HG03439 (cell line): Measurements from ENCODE around the gene NFIA.
"Not testable (repeated sequence)": the region's sequence is repeated elsewhere in the genome, so short reads cannot be mapped to it uniquely, and the experiment has no call there.

Experiments used
- ATAC-seq: cut with Tn5 transposase; IDR thresholded peaks from one replicate; pipeline ENCODE4 v1.9.1; 2021; ENCODE audit warnings: mild to moderate bottlenecking, moderate library complexity; ENCODE audit not compliant: unreplicated experiment

NFIA gene

DNA sequence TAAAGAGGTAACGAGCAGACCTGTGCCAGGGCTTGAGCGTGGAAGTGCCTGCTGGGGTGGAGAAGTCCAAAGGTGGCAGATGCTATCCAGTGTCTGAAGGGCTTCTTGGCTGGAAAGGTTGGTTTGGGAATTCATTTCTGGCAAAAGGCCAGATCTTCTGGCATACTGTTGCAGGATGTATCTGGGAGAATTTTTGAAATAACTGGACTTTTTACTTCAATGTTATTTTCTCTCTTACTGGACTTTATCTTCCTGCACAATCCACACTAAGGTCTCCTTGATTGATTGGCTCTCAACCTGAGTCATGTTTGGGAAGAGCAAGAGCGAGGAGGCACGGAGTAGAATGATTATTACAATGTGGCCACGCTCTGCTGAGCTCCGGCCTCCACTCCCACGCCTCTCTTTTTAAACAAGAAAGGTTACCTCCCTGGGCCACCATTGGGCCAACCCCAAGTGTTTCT lies 364.2 kb downstream of the NFIA start:
- no peak for ATAC-seq

DNA sequence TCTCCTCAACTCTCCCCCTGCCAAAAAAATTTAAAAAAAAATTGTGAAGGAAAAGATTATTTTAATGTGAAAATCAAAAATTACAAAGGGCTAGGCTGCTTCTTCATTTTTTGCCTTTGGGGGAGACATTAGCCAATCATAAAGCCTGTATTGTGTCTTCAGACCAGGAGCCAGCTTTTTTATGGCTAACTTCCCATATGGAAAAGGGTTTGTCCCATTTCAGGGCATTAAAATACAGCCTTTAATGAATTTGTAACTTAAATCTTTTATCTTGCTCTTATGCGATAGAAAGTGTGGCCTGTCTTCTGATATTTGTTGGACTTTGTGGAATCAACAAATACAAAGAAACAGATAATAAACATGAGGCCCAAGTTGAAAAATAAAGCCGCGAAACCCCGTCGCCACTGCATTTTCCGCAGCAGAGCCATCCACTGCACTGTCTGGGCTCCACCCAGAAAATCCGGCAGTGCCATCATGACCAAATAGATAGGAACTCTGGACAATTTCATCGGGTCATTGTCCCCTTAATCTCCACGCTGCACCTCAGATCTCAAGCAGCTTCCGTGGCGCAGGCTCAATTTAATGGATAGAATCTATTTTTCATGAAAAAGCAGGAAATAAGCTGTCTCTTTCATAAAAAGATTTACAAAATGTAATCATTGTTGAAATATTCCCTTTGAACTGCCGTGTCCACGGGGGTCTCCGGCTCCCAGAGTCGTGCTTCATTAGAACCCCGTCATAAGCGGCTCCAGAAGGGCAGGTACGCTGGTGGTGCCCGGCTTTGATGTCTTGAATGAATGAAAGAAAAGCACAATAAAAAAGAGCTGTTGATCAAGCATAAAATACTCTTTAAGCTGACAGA lies 365.0 kb downstream of the NFIA start:
- ATAC-seq: no peak

DNA sequence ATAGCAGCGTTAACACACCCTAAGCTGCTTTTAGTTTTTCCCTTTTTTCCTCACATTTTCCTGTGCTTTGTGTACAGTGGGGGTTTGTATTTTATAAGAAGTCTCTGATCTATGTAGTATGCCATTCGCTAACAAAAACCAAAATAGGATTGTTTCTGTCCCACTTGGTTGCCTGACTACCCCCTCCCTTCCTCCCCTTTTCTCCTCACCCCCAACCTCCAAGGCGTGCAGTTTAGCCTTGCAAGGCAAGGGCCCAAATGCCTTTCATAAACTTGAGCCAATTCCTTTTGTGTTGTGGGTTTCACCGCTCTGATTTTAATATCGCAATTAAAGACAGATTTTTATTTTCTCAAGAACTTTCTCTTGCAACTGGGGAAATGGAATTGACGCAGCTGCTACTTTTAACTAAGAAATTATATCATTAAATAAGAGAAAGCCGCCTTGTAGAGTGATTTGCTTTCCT lies 365.6 kb downstream of the NFIA start:
- ATAC-seq: no peak

DNA sequence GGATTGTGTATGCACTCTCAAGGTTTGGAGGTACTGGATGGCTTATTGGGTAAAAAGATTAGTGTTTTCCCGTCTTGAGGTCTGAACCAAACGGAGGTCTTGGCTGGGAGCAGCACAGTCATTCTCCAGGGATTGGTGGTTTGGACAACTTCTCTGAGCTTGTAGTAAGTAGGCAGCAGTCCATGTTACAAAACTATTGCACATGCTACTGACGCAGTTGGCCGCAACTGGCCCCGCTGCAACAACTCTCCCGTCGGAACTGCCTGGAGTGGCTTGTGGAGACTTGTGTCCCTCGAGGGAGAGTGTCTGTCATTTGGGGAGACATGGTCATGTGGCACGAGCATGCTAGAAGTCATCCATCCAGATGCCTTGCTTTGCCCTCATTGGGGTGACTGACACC lies 366.6 kb downstream of the NFIA start:
- no peak for ATAC-seq

DNA sequence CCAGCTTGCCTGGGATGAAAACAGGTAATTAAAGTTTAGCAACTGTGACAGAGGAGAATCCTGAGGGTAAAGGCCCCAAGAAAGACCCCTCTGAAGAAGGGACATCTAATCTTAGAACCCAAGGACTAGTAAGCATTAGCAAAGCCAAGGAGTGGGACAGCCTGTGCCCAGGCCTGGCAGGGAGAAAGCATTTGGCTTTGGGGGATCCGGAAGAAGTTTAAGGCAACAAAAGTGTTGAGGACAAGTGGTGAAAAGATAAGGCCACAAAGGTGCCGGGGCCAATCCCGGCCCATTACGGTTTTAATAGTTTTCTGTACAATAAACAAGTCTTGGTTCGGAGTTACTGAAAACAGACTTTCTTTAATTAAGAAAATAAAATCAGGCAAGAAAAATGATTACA lies 367.0 kb downstream of the NFIA start:
- ATAC-seq: no peak

DNA sequence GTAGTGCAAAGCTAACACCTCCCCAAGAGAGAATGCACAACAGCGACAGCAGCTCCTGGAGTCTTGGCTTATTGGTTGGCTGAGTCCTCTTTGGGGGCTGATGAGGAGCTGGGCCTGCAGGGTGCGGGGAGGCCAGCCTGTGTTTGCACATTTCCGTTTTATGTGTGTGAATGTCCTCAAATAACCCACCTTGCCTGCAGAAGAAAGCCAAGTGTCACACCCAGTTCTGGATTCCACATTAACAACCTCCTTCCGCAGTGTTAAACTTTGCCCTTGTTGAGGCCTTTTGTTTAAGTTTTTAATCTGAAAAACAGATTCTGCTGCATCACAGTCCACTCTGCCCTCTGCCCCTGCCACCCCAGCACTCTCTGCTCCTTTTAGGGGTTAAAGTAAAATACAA lies 368.1 kb downstream of the NFIA start:
- no peak for ATAC-seq

DNA sequence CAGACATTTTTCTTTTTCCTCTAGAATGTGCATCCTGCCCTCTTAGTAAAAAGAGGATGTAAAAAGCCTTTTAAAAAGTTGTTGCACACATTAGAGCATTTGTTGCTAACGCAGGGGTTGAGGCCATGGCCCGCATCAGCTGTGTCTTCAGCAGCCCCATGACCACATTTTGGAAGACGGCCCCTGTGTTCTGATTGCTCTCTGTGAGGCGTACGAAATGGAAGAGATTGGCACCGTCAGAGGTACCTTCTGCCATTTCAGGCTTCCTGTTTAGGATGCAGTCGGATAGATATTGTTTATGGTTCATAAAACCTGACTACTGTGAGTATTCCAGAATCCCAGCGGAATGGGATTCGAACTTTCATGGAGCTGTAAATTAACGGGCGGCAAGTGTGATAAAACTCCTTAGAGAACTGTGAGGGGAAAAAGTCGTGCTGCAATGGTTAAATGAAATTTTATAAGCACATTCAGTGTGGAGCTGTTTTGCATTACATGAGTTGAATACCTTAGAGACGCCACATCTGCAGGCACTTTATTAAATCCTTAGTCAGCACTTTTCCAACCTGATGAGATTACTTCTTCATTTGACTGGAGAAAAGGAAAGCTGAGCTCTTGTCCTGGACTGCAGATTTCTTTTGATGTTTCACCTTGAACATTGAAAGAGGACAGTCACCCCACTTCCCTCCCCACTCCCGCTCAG lies 368.7 kb downstream of the NFIA start:
- no peak for ATAC-seq

DNA sequence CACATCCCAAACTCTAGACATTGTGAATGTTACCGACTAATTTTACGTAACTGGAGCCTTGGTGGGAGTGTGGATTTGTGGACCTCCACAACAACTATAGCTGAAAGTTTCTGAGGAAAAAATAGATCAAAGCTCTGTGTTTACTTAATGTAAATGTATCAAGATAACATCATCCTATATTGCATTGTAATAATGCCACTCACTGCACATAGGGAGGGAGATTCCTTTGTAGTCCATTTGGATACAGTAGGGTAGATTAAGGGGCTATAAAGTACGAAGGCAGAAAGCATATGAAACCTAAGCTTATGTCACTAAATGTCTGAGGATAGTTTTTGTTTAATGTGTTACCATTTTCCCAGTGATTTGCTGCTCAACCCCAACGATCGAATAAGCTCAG lies 369.2 kb downstream of the NFIA start:
- no peak for ATAC-seq

DNA sequence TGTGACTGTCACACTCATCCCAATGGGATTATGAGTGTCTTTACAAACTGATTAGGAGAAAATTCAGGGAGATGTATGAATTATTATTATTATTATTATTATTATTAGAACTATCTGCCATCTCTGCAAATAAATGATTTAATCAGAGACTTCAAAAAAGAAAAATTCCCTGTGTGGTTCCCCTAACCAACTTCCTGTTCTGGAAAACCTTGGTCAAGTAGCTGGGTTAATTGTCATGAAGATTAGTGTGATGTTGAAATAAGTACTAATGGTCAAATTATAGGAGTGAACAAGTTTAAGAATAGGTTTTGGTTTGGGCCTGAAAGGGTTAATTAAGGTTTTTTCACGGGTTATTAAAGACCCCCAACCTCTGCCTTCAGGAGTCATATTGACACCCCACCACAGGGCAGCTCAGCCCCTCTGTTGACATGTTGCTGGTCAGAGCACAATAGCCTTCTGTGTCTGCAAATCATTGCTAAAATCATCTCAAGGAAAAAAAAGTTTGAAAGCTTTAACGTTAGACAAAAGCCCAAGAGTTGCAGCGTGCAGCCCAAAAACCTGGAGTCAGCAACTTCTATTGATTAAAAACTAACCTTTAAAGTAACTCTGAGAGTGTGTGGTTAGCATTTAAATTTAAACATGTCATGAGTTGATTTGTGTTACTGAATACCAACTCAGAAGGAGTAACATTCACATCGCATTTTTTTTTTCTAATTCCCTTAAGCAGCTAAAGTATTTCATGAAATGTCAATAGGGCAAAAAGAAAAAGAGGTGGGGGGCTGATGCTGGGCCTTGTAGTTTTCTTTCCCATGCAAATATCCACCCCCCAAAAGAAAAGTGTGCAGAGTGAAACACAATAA lies 370.0 kb downstream of the NFIA start:
- no peak for ATAC-seq

DNA sequence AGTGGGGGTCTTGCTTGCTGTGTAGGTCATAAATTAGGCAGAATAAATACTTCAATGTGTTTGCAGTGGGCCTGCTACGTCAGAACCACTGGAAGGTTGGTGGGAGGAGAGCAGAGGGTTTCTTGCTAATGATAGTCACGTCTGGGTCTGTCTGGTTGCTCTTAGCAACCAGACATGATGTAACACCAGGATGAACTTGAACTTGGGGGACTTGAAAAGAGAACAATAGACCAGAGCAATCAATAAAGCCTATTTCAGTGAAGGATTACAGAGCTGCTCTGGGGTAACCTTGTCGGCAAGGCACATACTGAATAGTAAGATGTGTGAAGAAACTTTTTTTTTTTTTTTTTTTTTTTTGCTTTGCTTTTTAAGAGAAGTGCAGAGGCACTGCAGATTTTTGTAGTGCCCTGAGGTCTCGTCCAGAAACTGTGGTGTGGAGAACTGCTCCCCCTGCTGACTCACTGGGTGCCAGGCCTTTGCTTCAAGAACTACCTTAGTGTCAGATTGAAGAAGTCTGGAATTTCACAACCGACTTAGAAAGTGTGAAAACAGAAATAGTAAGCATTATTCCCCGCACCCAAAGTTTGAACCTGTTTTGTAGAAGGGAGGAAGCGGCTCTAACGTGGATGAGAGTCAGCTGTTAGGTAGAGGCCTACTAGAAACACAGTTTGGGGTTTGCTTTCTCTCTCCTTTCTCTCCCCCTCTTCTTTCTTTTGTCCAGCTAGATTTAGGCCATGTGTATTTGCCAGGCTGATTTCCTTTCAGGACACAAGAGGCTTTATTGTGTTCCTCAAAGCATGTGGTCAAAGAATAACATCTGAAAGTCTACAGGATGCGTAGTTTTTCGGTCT lies 371.0 kb downstream of the NFIA start:
- ATAC-seq: peak; percentile 84

DNA sequence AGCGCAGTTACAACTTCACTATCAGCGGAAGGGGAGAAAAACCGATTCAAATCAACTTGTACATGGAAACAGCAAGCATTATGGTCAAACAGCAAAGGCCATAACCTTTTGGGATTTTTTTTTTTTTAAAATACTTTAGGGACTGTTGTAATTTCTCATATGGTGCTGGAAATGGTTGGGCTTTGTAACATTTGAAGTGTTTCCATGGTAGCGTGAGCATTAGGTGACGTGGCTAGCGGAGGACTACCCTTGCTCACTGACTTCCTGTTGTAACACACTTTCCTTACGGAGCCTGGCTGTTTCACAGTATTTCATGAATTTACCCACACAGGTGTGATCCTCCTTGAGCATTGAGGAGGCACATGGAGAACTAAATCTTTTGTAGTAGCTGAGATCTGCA lies 373.0 kb downstream of the NFIA start:
- no peak for ATAC-seq

DNA sequence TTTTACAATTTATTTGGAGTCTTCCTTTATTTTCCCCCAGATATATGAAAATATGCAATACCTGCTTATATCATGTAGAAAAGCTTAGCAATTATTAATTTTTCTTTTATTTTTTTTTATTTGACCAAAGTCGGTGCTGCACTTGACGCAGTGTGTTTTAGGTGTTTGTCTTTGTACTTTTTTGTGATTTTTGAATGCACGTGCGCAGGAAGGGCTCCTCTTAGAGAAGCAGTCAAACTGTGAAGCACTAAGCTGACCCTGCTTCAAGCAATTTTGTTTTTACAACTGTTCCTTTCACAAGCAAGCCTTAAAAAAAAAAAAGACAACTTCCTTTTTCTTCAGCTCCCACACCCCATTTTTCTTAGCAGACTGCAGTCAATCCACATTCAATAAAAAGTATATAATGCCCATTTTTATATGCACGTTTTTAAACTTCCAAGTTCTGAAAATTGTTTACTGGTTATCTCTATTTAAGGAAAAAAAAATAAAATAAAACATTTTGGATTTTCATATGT lies 375.2 kb downstream of the NFIA start:
- ATAC-seq: no peak

DNA sequence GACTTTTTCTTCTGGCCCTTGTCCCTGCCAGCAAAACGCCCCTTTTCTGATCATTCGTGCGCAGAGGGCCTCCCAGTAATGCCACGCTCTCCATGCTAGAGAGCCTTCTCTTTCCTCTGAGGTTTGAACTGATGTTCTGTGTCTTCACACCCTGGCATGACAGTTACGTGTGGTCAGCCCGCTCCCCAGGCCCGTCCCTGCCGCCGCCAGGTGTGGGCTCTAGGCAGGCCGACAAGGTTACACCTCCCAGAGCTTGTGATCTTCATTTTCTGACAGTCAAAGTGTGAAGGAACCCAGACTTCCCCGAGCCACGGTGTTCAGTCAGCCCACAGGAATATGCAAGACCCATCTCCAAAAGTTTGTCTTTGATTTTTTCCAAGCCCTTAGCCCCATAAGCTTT lies 377.0 kb downstream of the NFIA start:
- no peak for ATAC-seq

DNA sequence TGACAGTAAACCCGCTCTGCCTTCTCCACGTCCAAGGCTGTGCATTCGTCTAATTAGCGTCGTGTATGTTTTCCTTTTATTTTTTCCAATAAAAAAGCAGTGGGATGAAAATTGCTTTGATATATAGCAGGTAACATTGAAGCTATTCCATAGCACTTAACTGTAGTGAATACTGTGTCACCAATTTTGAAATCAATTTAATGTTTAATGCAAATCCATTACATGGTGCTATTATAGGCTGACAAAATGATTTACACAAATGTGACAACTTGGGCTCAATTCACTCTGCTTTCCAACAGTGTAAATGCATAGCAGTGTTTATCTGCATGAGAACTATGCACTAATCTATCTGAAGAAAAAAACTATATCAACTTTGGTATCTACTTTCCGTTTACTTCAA lies 377.8 kb downstream of the NFIA start:
- no peak for ATAC-seq

DNA sequence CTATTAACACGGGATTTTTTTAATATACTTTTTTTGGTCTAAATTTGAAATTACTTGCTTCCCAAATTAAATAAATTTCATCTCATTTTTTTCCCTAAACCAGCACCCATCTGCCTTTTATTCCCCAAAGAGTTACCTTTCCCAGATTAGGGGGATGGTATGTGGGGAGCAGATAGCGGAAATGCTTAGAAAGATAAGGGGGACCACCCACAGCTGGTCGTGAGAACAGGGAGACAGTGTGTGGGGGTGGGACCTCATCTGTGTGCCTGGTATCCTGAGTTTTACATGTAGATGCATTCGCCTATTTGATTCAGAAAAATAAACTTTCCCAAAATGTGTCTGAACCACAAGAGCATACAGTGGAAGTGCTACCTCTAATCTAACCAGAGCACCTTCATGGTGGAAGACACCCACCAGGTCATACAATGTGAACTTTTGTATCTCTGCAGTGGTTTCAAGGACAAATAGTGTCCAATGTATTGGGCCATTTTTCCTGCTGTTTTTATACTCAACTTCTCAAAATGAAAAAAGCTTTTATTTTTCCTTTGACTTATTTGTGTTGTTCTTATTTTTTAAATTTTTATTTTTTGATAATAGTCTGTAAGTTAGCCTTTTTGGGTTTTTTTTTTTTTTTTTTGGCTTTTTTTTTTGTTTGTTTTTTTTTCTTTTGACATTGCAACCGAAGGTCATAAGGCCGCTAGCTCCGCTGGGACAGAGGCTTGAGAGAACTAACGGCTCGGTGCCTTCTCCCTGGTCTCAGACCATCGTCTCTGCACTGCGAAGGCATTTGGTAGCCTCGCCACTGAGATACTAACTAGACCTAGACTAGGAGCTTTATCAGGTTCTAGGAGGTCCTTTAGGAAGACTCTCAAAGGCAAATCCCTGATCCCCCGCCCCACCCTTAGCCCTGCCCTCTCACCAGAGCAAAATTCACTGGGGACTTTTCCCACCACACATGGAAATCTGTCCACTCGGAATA lies 379.3 kb downstream of the NFIA start:
- no peak for ATAC-seq

DNA sequence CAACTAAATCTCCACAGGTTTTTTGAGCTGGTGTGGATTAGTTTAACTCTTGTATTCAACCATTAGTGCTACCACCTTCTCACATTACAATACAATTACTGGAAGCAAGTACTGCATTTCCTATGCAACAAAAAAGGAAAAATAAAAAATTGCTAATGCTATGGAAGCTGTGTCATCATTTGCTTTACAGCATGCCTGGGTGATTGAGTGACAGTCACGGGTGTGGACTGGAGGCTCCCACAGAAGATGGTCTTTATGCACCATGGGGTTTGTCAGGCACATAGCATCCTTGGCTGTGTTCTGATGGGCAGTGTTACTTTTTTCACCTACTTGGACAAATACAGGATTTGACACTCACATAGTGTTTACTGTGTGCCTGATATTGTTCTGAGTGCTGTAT lies 380.3 kb downstream of the NFIA start:
- no peak for ATAC-seq

DNA sequence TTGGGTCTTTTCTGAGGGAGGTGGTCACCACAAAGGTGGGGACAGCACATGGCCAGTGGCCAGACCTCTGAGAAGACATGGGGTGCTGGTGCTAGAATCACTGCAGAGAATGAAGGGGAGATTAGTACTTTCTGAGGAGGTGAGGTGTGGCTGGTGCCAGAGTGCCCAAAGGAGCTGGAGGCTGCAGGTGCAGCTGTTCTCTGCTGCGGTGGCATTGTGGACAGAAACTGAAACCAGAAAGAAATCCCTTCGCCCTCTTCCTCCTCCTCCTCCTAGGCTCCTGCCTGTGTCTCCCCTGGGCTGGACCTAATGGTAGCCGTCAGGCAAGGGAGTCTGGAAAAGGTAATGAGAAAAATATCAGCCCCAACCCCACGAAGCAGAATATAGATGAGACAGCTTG lies 380.9 kb downstream of the NFIA start:
- no peak for ATAC-seq

DNA sequence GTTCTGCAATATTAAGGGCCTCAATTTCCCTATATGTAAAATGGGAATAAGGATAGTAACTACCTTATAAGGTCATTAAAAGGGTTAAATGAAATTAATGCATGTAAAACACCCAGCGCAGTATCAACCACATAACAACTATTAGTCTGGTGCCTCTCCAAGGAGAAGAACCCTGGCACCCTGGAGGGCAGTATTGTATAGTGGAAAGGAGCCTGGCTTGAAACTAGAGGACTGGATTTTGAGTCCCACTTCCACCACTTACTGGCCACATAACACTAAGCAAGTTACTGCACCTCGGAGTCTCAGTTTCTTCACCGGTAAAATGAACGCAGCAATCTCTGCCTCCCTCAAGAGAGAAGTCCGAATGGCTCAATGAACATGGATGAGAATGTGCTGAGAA lies 385.5 kb downstream of the NFIA start:
- not testable (repeated sequence) for ATAC-seq

DNA sequence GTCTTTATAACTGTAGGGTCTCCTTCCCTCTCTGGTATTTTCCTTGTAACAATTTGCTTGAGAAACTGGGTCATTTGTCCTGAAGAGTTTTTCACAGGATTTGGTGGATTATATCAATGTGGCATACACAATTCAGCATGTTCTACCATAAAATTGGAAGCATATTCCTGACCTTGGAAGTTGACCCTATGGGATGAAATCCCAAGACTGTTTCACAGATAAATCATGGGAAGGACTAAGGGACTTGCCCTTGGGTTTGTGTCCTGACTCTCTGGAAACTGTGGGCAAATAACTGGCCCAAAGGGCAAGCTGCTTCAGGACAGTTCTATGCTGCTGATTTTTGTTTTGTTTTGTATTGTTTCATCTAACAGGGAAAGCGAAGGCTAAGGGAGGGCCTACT lies 387.0 kb downstream of the NFIA start:
- no peak for ATAC-seq
